SH-SY5Y (cell line): ENCODE data around the gene CPED1.

Source experiments
- GATA2 ChIP-seq: IDR thresholded peaks from 2 replicates; pipeline ENCODE4 v1.6.1; 2011; ENCODE audit warnings: mild to moderate bottlenecking, low read depth, low read length
- GATA3 ChIP-seq: IDR thresholded peaks from 2 replicates; pipeline ENCODE4 v1.6.1; 2011; ENCODE audit warnings: low read depth, mild to moderate bottlenecking, low read length, moderate library complexity

DNA sequence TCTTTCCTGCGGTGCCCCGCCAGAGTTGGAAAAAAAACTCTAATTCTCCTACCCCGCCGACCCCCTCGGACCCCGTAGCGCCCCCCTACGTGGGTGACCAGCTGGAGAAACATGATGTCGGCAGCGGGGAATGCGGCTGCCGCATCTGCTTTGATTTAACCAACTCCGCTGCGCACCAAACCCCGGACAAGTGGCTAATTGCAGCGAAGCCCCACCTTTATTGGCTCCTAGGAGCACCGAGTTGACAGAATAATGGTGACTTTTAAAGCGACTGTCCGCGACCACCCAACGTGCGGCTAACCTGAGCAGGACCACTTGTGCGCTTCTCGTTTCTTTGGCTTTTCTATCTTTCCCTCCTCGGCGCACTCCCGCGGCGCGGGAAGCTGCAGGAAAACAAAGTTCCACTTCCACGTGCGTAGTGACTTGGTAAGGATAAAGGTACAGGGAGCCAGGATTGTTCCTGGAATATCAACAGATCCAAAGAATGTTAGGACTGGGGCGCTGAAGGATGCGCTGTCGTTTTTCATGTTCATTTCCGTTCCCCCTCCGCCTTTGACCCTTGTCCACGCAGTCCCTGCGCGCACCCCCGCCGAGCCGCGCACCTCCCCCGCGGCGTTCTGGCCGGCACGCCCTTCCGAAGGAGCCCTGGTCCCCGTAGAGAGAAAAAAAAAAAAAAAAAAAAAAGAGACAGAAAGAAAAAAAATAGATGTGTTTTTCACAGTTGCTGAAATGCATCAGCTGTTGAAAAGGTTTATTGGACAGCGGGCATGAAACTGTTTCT, 341.7 kb downstream of the CPED1 start:
- TF ChIP-seq GATA2 = no peak
- TF ChIP-seq GATA3 = no peak
